Measurements from ENCODE around the gene PIP4K2A.

PIP4K2A gene

GRCh38 chr10:22630234-22631174 lies 83.9 kb downstream of the PIP4K2A start:
- Histone ChIP-seq H4K91ac (ENCODE audit: low read depth, low read length, poor library complexity) (no peak overlapping the region), H3K18ac (ENCODE audit: low read length) (no peak overlapping the region), H2BK12ac (ENCODE audit: low read length) (no peak overlapping the region), H3K4ac (ENCODE audit: low read length) (no peak overlapping the region), H2AFZ (ENCODE audit: low read length) (no peak overlapping the region), H3K27ac (replicated peaks; ENCODE audit: low read length) (no peak overlapping the region), H2AK5ac (ENCODE audit: low read depth, low read length) (no peak overlapping the region), H3K4me3 (ENCODE audit: low read length in 2 of 2) (no peak overlapping the region), H3K9ac (ENCODE audit: low read depth, low read length, poor library complexity) (no peak overlapping the region), H3K14ac (ENCODE audit: low read length) (no peak overlapping the region), H3K79me1 (ENCODE audit: low read depth, low read length) (no peaks in the 10 kb centered on the region), H3K23ac (ENCODE audit: low read depth, low read length, poor library complexity) (no peak overlapping the region), H3K9me3 (replicated peaks in 1 of 2; ENCODE audit: control insufficient read depth in 2 of 2, insufficient read depth in 1 of 2, low read depth in 1 of 2, low read length in 2 of 2) (no peaks in the 10 kb centered on the region), H2BK120ac (ENCODE audit: low read depth, low read length) (no peak overlapping the region), H3K27me3 (ENCODE audit: control insufficient read depth in 3 of 3, insufficient read depth in 3 of 3, low read depth in 1 of 3, low read length in 3 of 3) (no peaks in the 10 kb centered on the region), H2BK5ac (ENCODE audit: low read length) (no peak overlapping the region), H3K36me3 (replicated peaks in 1 of 2; ENCODE audit: control insufficient read depth in 2 of 2, insufficient read depth in 2 of 2, low read length in 2 of 2) (no peaks in the 10 kb centered on the region), H4K8ac (ENCODE audit: low read depth, low read length) (no peak overlapping the region), H3K4me2 (ENCODE audit: insufficient read depth, low read length, poor library complexity, severe bottlenecking) (no peak overlapping the region), H2BK15ac (ENCODE audit: low read length) (no peak overlapping the region), H3K4me1 (ENCODE audit: control insufficient read depth in 2 of 2, insufficient read depth in 1 of 2, low read depth in 1 of 2, low read length in 2 of 2) (peaks cover 4 to 20% of the 10 kb centered on the region in 2 donors)
- DNase-seq (ENCODE audit: low spot score): no peak
- WGBS, 2 donors (ENCODE audit: extremely low coverage in 2 of 2, insufficient read length in 2 of 2, insufficient replicate concordance in 1 of 2): no CpG with 5 or more reads among the region's 7 CpGs

GRCh38 chr10:22629852-22630233 lies 84.5 kb downstream of the PIP4K2A start:
- Histone ChIP-seq H3K18ac (ENCODE audit: low read length) (no peak overlapping the region), H3K14ac (ENCODE audit: low read length) (no peak overlapping the region), H3K27me3 (ENCODE audit: control insufficient read depth in 3 of 3, insufficient read depth in 3 of 3, low read depth in 1 of 3, low read length in 3 of 3) (no peaks in the 10 kb centered on the region), H4K8ac (ENCODE audit: low read depth, low read length) (no peak overlapping the region), H4K91ac (ENCODE audit: low read depth, low read length, poor library complexity) (no peak overlapping the region), H3K23ac (ENCODE audit: low read depth, low read length, poor library complexity) (no peak overlapping the region), H2BK15ac (ENCODE audit: low read length) (no peak overlapping the region), H3K36me3 (replicated peaks in 1 of 2; ENCODE audit: control insufficient read depth in 2 of 2, insufficient read depth in 2 of 2, low read length in 2 of 2) (no peaks in the 10 kb centered on the region), H2AFZ (ENCODE audit: low read length) (no peak overlapping the region), H2AK5ac (ENCODE audit: low read depth, low read length) (no peak overlapping the region), H3K4me1 (ENCODE audit: control insufficient read depth in 2 of 2, insufficient read depth in 1 of 2, low read depth in 1 of 2, low read length in 2 of 2) (peaks cover 4 to 27% of the 10 kb centered on the region in 2 donors), H3K9ac (ENCODE audit: low read depth, low read length, poor library complexity) (no peak overlapping the region), H3K9me3 (replicated peaks in 1 of 2; ENCODE audit: control insufficient read depth in 2 of 2, insufficient read depth in 1 of 2, low read depth in 1 of 2, low read length in 2 of 2) (no peaks in the 10 kb centered on the region), H3K4me2 (ENCODE audit: insufficient read depth, low read length, poor library complexity, severe bottlenecking) (no peak overlapping the region), H2BK12ac (ENCODE audit: low read length) (no peak overlapping the region), H3K79me1 (ENCODE audit: low read depth, low read length) (no peaks in the 10 kb centered on the region), H2BK120ac (ENCODE audit: low read depth, low read length) (no peak overlapping the region), H3K4me3 (ENCODE audit: low read length in 2 of 2) (no peak overlapping the region), H3K4ac (ENCODE audit: low read length) (no peak overlapping the region), H3K27ac (replicated peaks; ENCODE audit: low read length) (no peak overlapping the region), H2BK5ac (ENCODE audit: low read length) (no peak overlapping the region)
- WGBS, 2 donors (ENCODE audit: extremely low coverage in 2 of 2, insufficient read length in 2 of 2, insufficient replicate concordance in 1 of 2): no CpG with 5 or more reads among the region's 4 CpGs
- no peak for DNase-seq (ENCODE audit: low spot score)

- no peak for DNase-seq (ENCODE audit: low spot score)
- no peaks in the 10 kb centered on the region for H3K79me1 ChIP-seq (ENCODE audit: low read depth, low read length)
- no peak overlapping the region for H3K18ac ChIP-seq (ENCODE audit: low read length)
- no peak overlapping the region for H2BK15ac ChIP-seq (ENCODE audit: low read length)
- no peak overlapping the region for H3K9ac ChIP-seq (ENCODE audit: low read depth, low read length, poor library complexity)
- H2BK12ac ChIP-seq (ENCODE audit: low read length): no peak overlapping the region
- no peak overlapping the region for H3K4me3 ChIP-seq (ENCODE audit: low read length in 2 of 2)
- no peak overlapping the region for H3K23ac ChIP-seq (ENCODE audit: low read depth, low read length, poor library complexity)
- no peak overlapping the region for H3K27ac ChIP-seq (replicated peaks; ENCODE audit: low read length)
- H4K91ac ChIP-seq (ENCODE audit: low read depth, low read length, poor library complexity): no peak overlapping the region
- no peak overlapping the region for H3K4me2 ChIP-seq (ENCODE audit: insufficient read depth, low read length, poor library complexity, severe bottlenecking)
- H3K4me1 ChIP-seq (ENCODE audit: control insufficient read depth in 2 of 2, insufficient read depth in 1 of 2, low read depth in 1 of 2, low read length in 2 of 2): peaks cover 4 to 33% of the 10 kb centered on the region in 2 donors
- no peak overlapping the region for H2BK5ac ChIP-seq (ENCODE audit: low read length)
- H3K4ac ChIP-seq (ENCODE audit: low read length): no peak overlapping the region
- H2BK120ac ChIP-seq (ENCODE audit: low read depth, low read length): no peak overlapping the region
- H3K14ac ChIP-seq (ENCODE audit: low read length): no peak overlapping the region
- H3K27me3 ChIP-seq (ENCODE audit: control insufficient read depth in 3 of 3, insufficient read depth in 3 of 3, low read depth in 1 of 3, low read length in 3 of 3): no peaks in the 10 kb centered on the region
- no peaks in the 10 kb centered on the region for H3K36me3 ChIP-seq (replicated peaks in 1 of 2; ENCODE audit: control insufficient read depth in 2 of 2, insufficient read depth in 2 of 2, low read length in 2 of 2)
- no peak overlapping the region for H4K8ac ChIP-seq (ENCODE audit: low read depth, low read length)
- H2AK5ac ChIP-seq (ENCODE audit: low read depth, low read length): no peak overlapping the region
- H2AFZ ChIP-seq (ENCODE audit: low read length): no peak overlapping the region
- WGBS, 2 donors (ENCODE audit: extremely low coverage in 2 of 2, insufficient read length in 2 of 2, insufficient replicate concordance in 1 of 2): no CpG with 5 or more reads among the region's 2 CpGs
- H3K9me3 ChIP-seq (replicated peaks in 1 of 2; ENCODE audit: control insufficient read depth in 2 of 2, insufficient read depth in 1 of 2, low read depth in 1 of 2, low read length in 2 of 2): no peaks in the 10 kb centered on the region
Observed at GRCh38 chr10:22629126-22629525, 85.3 kb downstream of the PIP4K2A start.

- H2BK12ac ChIP-seq (ENCODE audit: low read length): no peak overlapping the region
- no peak overlapping the region for H3K9ac ChIP-seq (ENCODE audit: low read depth, low read length, poor library complexity)
- no peak overlapping the region for H3K18ac ChIP-seq (ENCODE audit: low read length)
- no peaks in the 10 kb centered on the region for H3K36me3 ChIP-seq (replicated peaks in 1 of 2; ENCODE audit: control insufficient read depth in 2 of 2, insufficient read depth in 2 of 2, low read length in 2 of 2)
- no peak overlapping the region for H3K14ac ChIP-seq (ENCODE audit: low read length)
- no peak overlapping the region for H4K8ac ChIP-seq (ENCODE audit: low read depth, low read length)
- no peak overlapping the region for H3K4me2 ChIP-seq (ENCODE audit: insufficient read depth, low read length, poor library complexity, severe bottlenecking)
- no CpG with 5 or more reads among the region's 5 CpGs for WGBS, 2 donors (ENCODE audit: extremely low coverage in 2 of 2, insufficient read length in 2 of 2, insufficient replicate concordance in 1 of 2)
- H3K79me1 ChIP-seq (ENCODE audit: low read depth, low read length): no peaks in the 10 kb centered on the region
- no peak overlapping the region for H3K4me3 ChIP-seq (ENCODE audit: low read length in 2 of 2)
- H2AK5ac ChIP-seq (ENCODE audit: low read depth, low read length): no peak overlapping the region
- H3K27ac ChIP-seq (replicated peaks; ENCODE audit: low read length): no peak overlapping the region
- no peak overlapping the region for H2AFZ ChIP-seq (ENCODE audit: low read length)
- no peak overlapping the region for H4K91ac ChIP-seq (ENCODE audit: low read depth, low read length, poor library complexity)
- H3K9me3 ChIP-seq (replicated peaks in 1 of 2; ENCODE audit: control insufficient read depth in 2 of 2, insufficient read depth in 1 of 2, low read depth in 1 of 2, low read length in 2 of 2): no peaks in the 10 kb centered on the region
- H2BK15ac ChIP-seq (ENCODE audit: low read length): no peak overlapping the region
- no peak overlapping the region for H3K23ac ChIP-seq (ENCODE audit: low read depth, low read length, poor library complexity)
- no peak overlapping the region for H3K4ac ChIP-seq (ENCODE audit: low read length)
- no peak overlapping the region for H2BK120ac ChIP-seq (ENCODE audit: low read depth, low read length)
- H2BK5ac ChIP-seq (ENCODE audit: low read length): no peak overlapping the region
- DNase-seq (ENCODE audit: low spot score): no peak
- peaks cover 4 to 41% of the 10 kb centered on the region in 2 donors for H3K4me1 ChIP-seq (ENCODE audit: control insufficient read depth in 2 of 2, insufficient read depth in 1 of 2, low read depth in 1 of 2, low read length in 2 of 2)
- no peaks in the 10 kb centered on the region for H3K27me3 ChIP-seq (ENCODE audit: control insufficient read depth in 3 of 3, insufficient read depth in 3 of 3, low read depth in 1 of 3, low read length in 3 of 3)
Observed at GRCh38 chr10:22628309-22628708, 86.1 kb downstream of the PIP4K2A start.
